GM21423 (cell line): ENCODE data around the gene DNAJC7.
"Not testable (repeated sequence)": the region's sequence is repeated elsewhere in the genome, so short reads cannot be mapped to it uniquely, and the experiment has no call there.

Experiments used
- ATAC-seq: cut with Tn5 transposase; IDR thresholded peaks from one replicate; pipeline ENCODE4 v1.9.1; 2021; ENCODE audit warnings: mild to moderate bottlenecking, moderate library complexity; ENCODE audit not compliant: unreplicated experiment

Gene DNAJC7

GRCh38 chr17:42041619-42042018, 24.4 kb upstream of the DNAJC7 start:
- no peak for ATAC-seq

DNA sequence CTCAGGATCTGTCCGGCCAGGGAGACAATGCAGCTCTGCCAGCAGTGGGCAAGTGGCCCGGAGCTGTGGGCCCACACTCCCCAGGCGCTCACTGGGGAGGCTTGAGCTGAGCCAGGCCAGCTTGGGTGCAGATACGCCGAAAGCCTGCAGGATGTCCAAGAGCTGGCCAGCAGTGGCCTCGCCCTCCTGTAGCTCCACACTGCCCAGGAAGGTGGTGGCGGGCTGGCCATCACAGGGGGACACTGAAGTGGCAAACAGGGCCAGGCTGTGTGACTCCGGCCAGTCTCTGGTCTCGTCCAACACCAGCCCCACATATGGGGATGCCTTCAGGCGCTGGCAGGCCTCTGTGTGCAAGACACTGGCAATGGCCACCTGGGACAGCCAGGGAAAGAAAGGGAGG, 23.6 kb upstream of the DNAJC7 start:
- no peak for ATAC-seq

DNA sequence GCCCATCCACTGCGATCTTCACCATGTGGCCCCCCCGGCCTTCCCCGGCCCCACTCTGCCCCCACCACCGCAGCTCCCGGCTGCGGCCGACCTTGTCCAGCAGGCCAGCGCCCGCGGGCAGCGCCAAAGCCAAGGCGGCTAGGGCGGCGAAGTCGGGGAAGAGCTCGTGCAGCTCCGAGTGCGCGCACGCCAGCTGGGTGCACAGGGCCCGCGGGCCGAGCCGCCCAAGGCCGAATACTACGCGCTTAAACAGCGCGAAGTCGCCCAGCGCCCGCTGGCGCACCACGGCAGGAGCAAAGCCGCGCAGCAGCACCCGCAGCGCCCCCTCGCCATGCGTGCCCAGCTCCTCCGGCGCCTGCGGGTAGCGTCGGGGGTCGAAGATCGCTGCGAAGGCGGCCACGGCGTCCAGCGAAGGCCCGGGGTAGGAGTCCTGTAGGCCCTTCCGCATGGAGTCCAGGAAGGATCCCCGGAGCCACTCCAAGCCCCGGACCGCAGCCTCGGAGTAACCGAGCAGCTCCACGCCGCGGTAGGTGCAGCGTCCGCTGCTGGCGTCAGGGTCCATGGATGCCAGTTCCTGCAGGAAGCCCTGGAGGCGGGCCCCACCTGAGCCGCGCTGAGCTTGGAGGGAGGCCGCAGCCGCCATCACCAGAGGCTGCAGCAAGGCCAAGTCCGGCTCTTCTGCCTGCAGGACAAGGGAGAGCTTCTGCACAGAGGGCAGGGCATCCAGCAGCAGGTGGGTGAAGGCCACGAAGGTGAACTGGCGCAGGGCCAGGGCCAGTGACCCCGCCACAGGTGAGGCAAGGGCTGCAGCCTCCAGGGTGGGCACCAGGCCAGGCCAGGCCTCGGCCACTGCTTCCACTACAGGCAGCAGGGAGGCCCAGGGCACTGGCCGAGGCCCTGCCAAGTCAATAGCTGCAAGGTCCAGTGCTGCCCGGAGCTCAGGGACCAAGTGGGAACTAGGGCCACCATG, 22.8 kb upstream of the DNAJC7 start:
- no peak for ATAC-seq

GRCh38 chr17:42038221-42038973, 21.2 kb upstream of the DNAJC7 start:
- ATAC-seq: no peak

- no peak for ATAC-seq
Measured at GRCh38 chr17:42034059-42034458, 16.8 kb upstream of the DNAJC7 start.

- ATAC-seq: no peak
Measured at GRCh38 chr17:42031584-42031983, 14.3 kb upstream of the DNAJC7 start.

GRCh38 chr17:42028791-42029127, 11.5 kb upstream of the DNAJC7 start:
- ATAC-seq: no peak

- ATAC-seq: no peak
Measured at GRCh38 chr17:42027961-42028790, 10.9 kb upstream of the DNAJC7 start.

- no peak for ATAC-seq
Measured at GRCh38 chr17:42027590-42027889, 10.3 kb upstream of the DNAJC7 start.

DNA sequence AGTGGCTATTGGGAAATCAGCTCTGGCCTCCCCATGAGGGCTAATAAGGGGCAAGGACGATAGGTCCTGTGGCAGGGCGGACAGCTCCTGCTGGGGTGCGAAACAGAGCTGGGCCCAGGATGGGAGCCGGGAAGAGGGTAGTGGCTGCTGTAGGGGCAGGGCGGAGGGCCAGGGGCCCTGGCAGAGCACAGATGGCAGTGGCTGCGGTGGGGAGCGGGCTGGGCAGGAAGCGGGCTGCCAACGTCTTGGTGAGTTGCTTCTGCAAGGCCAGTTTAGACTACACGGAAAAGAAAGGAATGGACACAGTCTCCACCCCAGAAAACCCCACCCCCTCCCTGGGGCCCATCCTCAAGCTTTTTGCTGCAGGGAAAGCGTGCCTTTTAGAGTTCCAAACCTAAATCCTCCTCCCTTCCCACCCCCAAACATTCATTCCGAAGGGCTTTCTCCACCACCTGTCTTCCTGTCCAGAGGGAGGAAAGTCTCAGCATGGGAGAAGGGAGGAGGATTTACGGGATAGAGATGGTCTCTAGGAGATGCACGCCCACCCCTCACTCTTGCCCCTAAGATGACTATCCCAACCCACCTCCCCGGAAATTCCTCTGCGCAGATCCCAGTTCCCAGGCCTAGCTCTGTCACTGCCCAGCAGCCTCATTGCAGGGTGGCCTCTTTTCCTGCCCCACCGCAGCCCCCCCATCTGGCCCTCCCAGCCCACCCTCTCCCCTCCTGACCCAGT, 9.8 kb upstream of the DNAJC7 start:
- ATAC-seq: no peak

GRCh38 chr17:42025936-42026335, 8.7 kb upstream of the DNAJC7 start:
- no peak for ATAC-seq

GRCh38 chr17:42025191-42025579, 7.9 kb upstream of the DNAJC7 start:
- no peak for ATAC-seq

- no peak for ATAC-seq
Measured at GRCh38 chr17:42023524-42024349, 6.5 kb upstream of the DNAJC7 start.

DNA sequence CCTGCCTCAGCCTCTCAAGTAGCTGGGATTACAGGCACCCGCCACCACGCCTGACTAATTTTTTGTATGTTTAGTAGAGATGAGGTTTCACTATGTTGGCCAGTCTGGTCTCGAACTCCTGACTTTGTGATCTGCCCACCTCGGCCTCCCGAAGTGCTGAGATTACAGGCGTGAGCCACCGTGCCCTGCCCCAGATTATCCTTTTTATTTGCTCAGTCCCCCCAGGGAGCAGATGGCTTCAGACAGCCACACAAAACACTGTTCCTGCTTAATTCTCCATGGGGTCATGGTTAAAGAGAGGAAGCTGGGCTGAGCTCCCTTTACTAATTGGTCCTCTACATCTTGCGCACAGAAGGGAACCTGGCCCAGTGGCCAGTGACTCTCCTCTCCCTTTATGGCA, 3.6 kb upstream of the DNAJC7 start:
- not testable (repeated sequence) for ATAC-seq

- ATAC-seq: peak; percentile 46
Measured at GRCh38 chr17:42019509-42020404, 2.5 kb upstream of the DNAJC7 start, which contains the start of gene NKIRAS2. Gene NKIRAS2 (plus strand): TSS chr17:42020090. CDS start chr17:42021578, 1,488 bp downstream.

GRCh38 chr17:42018988-42019387, 1.7 kb upstream of the DNAJC7 start:
- ATAC-seq: no peak

DNA sequence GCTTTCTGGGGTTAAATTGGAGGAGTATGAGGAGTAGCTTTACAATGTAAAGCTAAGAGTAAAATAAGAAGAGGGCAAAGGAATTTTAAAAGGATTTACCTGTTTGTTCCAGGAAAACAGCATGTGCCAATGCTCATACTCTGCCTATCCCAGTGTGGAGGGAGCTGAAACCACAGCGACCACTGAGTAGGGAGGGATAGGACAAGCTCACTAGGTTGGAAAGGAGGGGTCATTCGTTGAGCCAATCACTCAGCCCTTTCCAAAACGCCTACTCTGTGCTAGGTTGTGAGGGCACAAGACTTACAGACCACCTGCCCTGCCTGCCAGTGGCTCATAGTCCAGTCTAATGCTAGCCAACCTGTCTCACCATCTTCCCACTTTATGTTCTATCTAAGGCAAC, 1.1 kb upstream of the DNAJC7 start:
- ATAC-seq: no peak

GRCh38 chr17:42017866-42018200, 594 bp upstream of the DNAJC7 start:
- no peak for ATAC-seq

DNA sequence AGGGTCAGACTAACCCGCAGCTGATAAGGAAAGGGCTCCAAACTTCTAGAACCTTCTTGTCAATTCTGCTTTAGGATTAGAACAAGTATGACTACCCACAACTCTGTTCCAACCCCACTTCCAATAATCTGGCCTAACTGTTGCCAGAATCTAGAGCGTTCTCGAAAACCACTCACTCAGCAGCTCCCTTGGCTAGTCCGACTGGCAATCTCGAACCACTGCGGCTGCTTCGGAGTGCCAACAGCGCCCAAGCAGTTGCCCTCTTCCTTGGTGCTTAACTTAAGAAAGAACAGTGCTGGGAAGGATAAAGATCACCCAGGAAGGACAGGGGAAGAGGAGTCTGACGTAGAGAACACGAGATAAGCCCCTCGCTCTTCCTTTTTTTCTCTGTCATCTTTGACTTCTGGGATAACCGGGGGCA, 818 bp downstream of the DNAJC7 start:
- no peak for ATAC-seq
